Kidney tubule cell (primary cell): ENCODE measurements around the gene RACGAP1.
A peak's percentile ranks its signal among the peaks of the same experiment; 100 is the strongest.

ENCODE experiments used
- DNase-seq: peaks from one replicate; pipeline ENCODE4 v3.0.0-alpha.2; 2018; ENCODE audit warnings: low spot score

Gene RACGAP1

DNA sequence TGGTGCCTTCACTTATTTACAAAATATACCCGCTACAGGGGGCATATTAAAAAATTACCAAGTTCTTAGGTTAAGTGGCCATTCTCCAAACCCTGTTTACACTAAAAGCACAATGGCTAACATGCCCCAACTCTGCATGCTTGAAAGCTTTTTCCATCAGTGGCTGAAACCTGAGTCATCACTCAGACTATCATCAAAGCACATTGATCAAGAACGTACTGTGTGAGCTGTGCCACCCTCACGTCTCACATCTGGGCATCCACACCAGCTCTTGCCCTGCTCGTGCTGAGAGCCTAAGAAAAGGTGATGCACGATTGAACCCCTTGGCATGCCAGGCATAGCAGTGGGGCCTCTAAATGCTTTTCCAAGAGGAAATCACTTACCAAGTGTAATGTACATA, 39.3 kb downstream of the RACGAP1 start:
- DNase-seq = peak; percentile 60

DNA sequence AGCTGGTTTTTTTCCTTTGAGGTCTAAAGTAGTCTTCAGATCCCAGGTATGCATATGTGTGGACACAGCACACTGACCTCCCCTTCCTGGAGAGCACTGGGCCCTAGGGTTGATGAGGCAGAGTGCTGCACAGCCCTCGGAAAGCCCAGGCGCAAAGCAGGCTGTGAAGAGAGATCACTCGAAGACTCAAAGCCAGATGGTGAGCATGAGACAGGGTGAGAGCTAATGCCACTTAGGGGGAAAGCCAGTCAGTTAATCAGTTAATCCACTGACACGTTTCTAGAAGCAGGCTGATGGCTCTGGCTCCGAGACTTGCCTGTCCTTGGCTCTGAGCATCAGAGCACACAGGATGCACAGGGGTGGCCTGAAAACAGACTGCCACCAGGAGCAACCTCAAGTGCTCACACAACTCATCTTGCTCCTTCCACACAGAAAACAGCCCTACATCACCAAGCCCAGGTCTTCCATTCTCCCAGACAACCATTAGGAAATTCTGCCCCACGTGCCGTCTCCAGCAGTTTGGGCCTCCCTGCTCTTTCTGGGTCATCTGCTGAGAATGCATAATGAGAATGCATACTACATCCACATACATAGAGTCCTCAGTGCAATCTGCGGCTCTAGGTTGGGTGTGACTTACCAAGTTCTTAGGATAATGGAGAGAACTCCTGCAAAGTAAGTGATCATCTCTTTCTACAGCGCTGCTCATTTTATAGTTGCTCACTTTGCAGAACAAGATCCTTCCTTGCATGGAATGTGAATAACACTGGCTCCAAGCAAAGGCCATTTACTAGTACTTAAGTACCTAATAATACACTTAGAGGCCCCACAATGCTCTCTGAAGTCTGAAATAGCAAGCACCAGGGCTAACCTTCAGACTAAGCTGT, 40.6 kb downstream of the RACGAP1 start:
- DNase-seq = peak; percentile 7

DNA sequence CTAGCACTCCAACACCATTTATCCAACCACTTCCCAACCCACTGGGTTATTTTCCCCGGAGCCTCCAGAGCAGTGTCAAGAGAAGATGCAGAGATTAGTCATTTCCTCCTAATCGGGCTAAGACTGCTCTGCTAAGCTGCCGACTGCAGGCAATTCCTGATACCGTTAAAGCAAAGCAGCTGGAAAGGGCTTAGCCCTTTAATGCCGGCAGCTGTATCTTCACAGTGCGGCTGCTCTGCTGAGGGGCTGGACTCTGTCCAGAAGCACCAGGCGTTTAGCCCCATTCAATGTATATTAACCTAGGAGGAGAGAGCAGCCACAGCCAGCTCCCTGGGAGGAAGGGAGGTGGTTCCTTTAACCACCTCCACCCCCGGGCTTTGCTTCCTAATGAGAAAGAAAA, 41.4 kb downstream of the RACGAP1 start:
- peak; percentile 74 for DNase-seq

DNA sequence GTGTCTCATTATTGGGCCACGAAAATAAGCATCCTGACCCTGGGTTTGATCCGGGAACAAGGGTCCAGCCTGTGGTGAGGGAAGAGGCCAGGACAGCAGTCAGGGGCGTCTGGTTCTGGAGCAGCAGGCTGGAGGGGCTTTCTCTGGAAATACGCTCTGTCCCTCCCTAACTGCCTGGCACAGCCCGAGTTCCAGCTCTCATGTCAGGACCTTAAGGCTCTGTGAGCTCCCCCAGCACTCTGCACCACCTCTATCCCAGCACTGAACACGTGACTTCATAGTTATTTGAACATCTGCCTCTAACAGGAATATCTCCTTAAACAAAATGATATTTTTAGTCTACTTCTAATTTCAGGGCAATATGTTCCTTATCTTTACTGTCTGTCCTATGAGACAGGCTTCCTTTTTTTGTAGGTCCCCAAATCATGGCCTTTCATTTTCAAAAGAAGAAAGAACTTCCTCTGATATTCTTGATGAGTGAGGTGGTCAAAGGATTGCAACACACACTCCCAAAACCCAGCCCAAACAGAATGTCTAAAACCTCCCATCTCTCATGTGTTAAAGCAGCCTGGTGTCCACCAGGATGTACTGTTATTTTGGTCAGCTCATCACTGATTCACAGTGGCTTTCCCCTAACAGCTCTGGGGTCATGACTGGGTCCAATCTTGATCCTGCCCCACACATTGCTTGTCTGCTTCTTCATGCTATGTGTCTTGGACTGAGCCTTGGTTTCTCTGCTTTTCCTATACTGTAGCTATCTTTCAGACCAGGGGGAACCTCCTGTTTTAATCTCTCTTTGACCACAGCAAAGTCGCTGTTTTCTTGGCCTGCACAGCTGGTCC, 42.8 kb downstream of the RACGAP1 start:
- DNase-seq = peak; percentile 40

DNA sequence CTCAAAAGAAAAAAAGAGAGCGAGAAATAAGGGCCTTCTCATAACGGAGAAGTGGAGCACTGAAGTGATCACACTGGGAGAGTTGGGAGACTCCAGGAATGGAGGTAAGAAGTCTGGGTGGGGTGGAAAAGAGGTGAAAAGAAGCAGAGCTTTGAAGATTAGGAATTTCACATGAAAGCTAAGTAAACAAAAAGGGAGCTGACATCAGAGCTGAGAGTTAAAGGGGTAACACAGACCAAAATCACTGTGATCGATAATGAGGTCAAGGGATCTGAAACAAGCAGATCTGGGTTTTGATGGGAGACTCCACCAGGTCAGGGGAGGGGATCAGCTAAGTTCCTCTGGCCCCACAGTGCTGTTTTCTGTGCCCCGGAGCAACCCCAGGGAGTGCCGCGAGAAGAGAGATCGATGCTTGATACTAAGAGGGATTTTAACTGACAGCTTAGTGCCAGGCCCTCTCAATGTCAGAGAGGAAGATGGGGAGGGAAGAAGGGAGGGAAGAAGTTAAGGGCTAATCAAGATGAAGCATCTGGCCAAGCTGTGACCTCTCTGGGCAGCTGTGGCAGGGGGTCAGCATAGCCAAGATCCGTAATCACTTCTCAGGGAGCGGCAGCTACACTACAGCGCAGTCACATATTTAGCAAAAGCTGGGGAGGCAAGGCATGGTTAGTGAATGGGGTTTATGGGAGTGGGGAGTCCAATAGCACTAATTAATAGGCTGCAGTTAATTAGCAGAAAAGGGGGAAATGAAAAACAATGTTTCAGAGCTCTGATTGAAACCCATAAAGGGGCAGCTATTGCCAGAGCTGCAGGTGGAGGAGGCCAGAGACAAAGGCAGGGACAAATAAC, 44.6 kb downstream of the RACGAP1 start:
- DNase-seq = no peak

DNA sequence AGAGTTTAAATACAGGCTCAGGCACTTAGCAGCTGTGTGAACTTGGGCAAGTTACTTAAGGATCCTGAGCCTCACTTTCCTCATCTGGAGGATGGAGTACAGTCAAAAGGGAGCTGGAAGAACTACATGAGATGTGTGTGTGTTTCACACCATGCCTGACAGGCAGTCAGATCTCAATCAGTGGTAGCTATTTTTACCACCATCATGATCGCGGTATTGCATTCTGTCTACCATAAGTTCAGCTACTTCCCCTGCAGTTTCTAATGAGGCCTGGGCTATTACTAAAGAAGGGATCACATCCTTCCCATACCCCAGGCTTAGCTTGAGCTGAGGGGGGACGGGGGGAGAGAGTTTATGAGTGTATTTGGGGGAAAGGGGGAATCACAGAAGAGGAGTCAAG, 45.5 kb downstream of the RACGAP1 start:
- DNase-seq = no peak

DNA sequence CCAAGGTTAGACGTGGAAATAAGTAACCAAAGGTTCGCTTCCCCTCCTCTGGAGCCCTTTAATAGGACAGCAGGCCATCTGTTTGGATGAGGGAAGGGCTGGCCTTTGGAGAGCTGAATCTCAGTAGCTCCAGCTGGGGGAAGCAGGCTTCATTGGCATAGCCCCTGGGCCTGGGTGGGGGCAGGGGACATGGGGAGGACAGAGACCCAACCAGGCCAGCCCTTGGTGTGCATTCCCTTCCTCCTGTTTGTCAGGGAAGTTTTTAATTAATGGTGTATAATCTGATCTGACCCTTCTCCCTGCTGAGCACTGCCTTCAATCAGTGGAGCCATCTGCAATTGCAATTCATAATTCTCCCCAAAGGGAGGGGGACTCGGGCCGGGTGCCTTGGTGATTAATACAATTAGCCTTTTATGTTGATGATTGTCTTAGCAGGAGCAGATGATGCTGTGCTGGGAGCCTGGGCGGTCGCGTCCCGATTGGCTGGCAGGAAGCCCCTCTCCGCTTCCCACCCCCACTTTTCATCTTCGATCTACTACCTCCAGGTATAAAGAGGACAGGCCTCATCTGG, 46.2 kb downstream of the RACGAP1 start:
- no peak for DNase-seq

DNA sequence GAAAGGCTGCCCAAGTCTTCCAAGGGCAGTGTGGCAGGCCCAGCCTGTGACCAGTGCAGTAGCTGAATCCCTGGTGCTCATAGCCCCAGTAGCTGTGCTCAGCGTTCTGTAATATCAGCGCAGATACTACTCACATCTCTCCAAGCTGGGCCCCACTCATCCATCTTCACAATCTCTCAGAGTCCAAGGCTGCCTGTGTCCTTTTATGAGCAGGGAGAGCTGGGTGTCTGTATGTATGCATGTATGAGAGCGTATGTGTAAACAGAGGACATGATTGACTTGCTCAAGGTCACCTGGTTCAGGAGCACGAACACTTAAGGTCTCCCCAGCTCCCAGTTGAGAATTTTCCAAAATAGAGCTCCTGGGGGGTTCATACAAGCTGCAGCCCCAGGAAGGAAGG, 47.2 kb downstream of the RACGAP1 start:
- no peak for DNase-seq

DNA sequence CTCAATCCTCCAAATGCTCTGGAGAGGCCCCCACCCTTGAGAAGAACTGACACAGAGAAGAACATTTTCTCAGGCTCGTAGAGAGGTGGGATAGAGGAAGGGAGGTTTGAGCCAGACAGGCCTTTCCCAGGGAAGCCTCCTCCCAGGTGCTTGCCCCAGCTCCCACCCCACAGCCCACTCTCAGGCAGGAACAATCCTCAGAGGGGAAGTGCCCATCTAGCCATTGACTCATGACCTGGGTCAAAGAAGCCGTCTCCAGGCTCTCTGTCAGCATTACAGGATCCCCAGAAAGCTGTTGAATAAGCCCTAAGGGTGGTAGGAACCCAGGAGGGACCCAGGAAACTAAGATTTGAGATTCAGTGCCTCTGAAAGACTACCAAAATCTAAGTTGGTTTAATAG, 48.7 kb downstream of the RACGAP1 start:
- no peak for DNase-seq

DNA sequence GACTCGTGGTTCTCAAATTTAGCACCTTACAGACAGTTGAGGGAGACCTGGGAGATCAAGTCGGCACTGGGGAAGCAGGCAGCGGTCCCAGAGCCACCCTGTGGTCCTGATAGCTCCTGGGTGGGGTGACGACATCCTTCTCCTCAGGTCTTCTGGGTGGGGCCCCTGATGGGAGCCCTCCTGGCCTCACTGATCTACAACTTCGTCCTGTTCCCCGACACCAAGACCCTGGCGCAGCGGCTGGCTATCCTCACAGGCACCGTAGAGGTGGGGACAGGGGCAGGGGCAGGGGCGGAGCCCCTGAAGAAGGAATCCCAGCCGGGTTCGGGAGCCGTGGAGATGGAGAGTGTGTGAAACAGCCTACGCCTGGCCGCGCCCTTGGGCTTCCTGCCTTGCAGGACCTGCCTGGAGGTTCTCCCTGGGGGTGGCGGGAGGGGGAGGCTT, 50.0 kb downstream of the RACGAP1 start:
- no peak for DNase-seq

DNA sequence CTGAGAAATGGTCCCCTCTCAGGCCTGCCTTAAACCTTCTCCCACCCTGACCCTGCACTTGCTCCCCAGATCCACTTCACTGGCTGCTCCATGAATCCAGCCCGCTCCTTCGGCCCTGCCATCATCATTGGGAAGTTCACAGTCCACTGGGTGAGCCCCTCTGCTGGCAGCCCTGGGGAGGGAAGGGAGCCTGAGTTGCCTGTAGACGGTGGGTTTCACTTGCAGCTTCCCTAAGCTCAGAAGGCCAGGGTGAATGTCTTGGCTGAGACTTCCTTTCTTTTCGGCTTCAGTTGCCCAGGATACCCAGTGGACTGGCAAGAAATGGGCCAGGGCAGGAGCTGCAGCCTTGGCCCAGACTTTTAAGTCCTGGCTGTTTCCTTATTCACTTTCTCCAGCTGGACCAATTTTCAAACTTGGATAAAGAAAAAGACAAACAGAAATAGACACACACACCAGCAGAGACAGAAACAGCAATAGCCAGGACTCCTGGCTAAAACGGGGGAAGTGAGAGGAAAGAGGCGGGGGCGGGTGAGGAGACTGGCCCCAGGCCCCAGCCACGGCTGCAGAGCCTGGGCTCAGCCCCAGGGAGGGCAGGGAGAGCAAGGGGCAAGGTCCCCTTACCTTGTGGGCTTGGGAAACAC, 50.5 kb downstream of the RACGAP1 start:
- DNase-seq = no peak

DNA sequence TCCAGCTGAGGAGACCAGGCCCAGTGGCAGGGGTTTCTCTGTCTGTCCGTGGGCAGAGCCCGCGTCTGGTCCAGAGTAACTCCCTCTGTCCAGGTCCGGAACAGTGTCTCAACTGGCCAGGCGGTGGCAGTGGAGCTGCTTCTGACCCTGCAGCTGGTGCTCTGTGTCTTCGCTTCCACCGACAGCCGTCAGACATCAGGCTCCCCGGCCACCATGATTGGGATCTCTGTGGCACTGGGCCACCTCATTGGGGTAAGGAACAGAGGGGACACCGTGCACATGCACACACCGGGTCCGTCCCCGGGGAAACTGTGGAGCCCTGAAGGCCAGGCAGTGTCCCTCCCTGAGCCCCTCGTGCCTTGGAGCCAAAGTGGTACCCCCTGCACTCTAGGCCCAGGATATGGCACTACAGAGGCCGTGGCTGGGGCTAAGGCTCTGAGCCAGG, 51.0 kb downstream of the RACGAP1 start:
- DNase-seq = peak; percentile 63

DNA sequence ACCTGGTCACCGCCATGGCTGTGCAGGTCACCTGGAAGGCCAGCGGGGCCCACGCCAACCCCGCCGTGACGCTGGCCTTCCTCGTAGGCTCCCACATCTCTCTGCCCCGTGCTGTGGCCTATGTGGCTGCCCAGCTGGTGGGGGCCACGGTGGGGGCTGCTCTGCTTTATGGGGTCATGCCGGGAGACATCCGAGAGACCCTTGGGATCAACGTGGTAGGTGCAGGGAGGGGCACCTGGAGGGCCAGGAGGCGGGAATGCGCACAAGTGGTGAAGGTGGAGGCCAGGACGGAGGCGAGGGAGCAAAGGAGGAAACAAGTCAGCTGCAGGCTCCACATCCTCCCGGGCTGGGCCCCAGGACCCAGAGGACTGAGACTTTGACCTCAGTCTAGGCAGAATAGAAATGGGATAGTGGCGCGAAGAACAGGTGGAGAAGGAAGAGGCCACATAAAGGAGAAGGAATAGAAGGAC, 51.9 kb downstream of the RACGAP1 start:
- DNase-seq = no peak

DNA sequence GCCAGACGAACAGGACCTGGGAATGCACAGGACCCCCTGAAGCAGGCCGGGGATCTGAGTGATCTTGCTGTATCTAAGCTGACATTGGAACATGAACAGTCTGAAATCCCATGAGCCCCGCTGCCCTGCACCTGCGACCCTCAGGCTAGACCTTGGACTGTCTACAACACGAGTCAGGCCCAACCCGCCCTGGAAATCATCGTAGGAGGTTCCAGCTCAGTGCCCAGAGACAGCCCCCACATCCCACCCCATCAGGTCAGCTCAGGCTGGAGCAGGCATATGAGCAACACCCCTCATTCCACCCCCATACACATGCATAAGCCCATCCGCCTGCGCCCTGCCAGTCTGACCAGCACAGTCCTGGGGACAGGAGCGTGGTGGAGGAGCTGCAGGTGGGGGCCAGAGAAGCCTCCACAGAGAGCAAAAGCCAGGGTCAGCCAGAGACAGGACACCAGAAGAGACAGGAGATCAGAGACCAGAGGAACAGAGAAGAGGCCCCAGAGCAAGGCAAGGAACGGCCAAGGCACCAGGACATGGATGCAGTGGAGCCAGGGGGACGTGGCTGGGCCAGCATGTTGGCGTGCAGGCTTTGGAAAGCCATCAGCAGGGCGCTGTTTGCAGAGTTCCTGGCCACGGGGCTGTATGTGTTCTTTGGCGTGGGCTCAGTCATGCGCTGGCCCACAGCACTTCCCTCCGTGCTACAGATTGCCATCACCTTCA, 52.5 kb downstream of the RACGAP1 start, which contains the start of gene AQP6:
Gene AQP6, plus strand, starts transcription at position 307 of the 720 bp plus-strand sequence. Its CDS starts 227 bp downstream, at position 534.
- no peak for DNase-seq

DNA sequence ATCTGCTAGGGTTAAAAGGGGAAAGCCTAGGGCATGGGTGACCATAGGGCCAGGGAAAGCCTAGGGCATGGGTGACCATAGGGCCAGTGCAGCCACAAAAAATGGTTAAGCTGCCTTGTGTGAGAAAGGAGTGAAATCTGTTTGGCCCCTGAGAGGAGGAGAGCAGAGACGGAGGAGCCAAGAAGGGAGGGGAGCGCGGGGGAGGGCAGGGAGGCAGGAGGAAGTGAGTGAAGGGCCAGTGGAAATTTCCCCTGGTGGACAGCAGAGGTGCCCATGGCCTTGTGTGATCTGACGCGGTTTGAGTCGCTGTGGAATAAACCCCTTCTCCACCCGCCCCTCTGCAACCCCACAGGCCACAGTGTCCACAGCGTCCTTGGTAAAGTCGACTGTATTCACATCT, 53.2 kb downstream of the RACGAP1 start:
- no peak for DNase-seq

DNA sequence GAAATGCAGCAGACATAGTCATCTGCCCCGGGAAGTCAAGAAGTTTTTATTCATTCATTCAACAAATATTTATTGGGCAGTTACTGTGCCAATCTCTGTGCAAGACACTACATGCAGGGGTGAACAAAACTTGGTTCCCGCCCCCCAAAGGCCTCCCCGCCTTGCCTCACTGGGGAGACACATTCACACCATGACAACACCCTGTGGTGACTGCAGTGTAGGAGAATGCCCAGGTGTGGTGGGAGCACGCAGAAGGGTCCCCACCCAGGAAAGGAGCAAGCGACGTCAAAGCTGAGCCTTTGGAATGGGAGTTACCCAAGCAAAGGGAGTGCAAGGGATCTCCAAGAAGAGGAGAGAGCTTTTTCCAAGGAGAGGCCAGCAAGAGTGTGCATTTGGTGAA, 54.2 kb downstream of the RACGAP1 start:
- DNase-seq = no peak

DNA sequence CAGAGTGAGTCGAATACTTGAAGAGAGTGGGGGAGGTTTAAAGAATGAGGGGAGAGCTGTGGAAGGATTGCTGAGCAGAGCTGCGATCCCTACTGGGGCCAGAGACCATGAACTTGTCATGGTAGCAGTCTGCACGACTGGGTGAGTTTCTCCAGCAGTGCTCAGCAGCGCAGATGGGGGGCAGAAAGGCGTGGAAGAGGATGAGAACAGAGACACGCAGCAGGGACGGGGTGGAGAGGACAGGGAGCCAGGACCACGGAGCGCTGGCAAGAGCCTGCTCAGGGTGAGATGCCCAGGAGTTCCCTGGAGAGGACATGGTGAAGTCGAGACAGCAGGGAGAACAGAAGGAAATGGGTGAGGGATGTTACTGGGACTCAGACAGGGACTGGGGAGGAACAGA, 54.6 kb downstream of the RACGAP1 start:
- DNase-seq = no peak

DNA sequence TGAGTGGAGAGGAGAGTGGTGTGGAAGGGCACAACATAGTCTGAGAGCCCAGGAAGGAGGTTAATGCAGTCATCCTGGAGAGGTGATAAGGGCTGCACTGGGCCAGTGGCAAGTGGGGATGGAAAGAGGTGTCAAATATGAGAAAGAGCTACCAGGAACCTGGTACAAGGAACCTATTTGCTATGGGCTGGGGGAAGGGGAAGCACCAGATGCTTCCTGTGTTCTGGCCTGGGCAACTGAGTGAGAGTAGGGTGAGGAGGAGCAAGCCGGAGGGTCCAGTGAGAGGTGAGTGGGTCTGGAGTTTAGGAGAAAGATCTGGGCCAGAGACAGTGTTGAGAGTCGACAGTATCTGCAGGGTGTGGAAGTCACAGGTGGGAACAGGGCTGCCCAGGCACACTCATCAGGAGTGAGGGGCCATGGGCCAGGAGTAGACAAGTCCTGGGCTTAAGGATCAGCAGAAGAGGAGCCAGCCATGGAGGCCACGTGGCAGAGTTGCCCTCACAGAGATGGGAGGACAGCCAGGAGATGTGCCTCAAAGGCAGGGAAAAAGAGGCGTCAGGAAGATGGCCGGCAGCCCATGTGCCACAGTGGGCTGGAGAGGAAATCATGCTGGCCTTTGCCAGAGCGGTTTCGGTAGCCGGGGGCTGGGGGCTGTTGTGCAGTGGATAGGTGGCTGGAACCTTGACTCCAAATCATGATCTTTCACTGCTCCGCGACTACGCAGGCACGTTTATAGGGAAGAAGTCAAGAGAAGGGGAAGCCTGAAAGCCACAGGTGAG, 55.5 kb downstream of the RACGAP1 start:
- no peak for DNase-seq

DNA sequence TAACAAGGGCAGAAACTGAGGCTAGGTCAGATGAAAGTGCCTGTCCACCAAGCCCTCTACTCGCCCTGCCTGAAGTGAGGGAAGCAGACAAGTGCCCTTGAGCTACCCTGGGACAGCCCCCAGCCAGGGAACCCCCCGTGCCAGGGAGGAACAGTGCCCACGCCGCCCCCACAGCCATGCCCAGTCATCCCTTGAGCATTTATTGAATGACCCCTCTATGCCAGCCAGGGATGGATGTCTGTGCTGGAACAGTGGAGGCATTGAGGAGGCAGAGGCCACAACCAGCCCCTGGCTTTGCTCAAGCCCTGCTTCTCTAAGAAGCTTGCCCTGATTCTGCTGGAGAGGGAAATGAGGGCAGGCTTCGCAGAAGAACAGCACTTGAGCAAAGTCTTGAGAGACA, 56.3 kb downstream of the RACGAP1 start:
- no peak for DNase-seq

DNA sequence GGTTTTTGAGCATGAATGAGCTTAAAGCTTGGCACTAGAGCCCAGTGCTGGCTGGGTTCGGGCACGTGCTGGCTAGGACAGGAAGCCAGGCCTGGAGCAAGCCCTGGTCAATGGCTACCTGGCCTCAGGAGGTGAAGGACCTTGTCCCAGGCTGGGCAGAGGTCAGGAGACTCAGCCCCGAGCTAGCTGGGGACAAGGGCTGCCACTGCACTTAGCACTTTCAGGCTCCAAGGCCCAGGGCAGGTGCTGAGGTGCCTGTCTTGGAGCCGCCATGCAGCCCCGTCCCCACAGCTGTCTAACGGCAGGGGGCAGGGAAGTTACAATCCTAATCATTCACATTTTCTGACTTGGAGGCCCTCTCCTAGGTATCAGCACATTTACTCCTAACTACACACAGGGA, 56.8 kb downstream of the RACGAP1 start:
- DNase-seq = no peak
